H9 (cell line): ENCODE measurements around the gene STAC. TPM values are rescaled to one million over a fixed set of nuclear protein-coding genes. Genes with fewer than 3 reads are reported as not detected.

ENCODE experiments used
- DNase-seq: peaks from one replicate; pipeline ENCODE4 v3.0.0-alpha.2; 2017
- H2AFZ ChIP-seq: one replicate; pipeline ENCODE4 v1.6.1; 2013; ENCODE audit warnings: mild to moderate bottlenecking, low read length, control low read depth, moderate library complexity
- H2AK5ac ChIP-seq: 2 replicates; pipeline ENCODE4 v1.6.1; 2013; ENCODE audit warnings: low read length, control low read depth, mixed read lengths; ENCODE audit not compliant: insufficient read length
- H2BK120ac ChIP-seq: one replicate; pipeline ENCODE4 v1.6.1; 2013; ENCODE audit warnings: low read depth, mild to moderate bottlenecking, low read length, control low read depth, inconsistent platforms; ENCODE audit not compliant: poor library complexity, severe bottlenecking
- H2BK12ac ChIP-seq: 2 replicates; pipeline ENCODE4 v1.6.1; 2013; ENCODE audit warnings: low read length, control low read depth, mixed read lengths, low read depth; ENCODE audit not compliant: insufficient read length
- H2BK15ac ChIP-seq: 2 replicates; pipeline ENCODE4 v1.6.1; 2013; ENCODE audit warnings: low read depth, low read length, control low read depth
- H2BK20ac ChIP-seq: one replicate; pipeline ENCODE4 v1.6.1; 2013; ENCODE audit warnings: low read depth, mild to moderate bottlenecking, low read length, control low read depth, inconsistent platforms; ENCODE audit not compliant: poor library complexity, severe bottlenecking
- H2BK5ac ChIP-seq: 2 replicates; pipeline ENCODE4 v1.6.1; 2013; ENCODE audit warnings: low read length, control low read depth, mixed read lengths; ENCODE audit not compliant: insufficient read length
- H3K14ac ChIP-seq: 2 replicates; pipeline ENCODE4 v1.6.1; 2013; ENCODE audit warnings: low read length, control low read depth; ENCODE audit not compliant: insufficient read depth
- H3K18ac ChIP-seq: 2 replicates; pipeline ENCODE4 v1.6.1; 2013; ENCODE audit warnings: low read depth, mild to moderate bottlenecking, mixed read lengths, low read length, control low read depth; ENCODE audit not compliant: insufficient read length
- H3K23ac ChIP-seq: 2 replicates; pipeline ENCODE4 v1.6.1; 2013; ENCODE audit warnings: low read length, control low read depth, mixed read lengths, low read depth; ENCODE audit not compliant: insufficient read length
- H3K23me2 ChIP-seq: 2 replicates; pipeline ENCODE4 v1.6.1; 2013; ENCODE audit warnings: low read depth, mild to moderate bottlenecking, mixed read lengths, low read length, control low read depth; ENCODE audit not compliant: insufficient read length, poor library complexity, severe bottlenecking
- H3K27ac ChIP-seq: 2 replicates; pipeline ENCODE4 v1.5.1; 2013; ENCODE audit warnings: low read length, control low read depth, mixed read lengths, low read depth; ENCODE audit not compliant: insufficient read length
- H3K27me3 ChIP-seq: 2 replicates; pipeline ENCODE4 v1.6.1; 2013; ENCODE audit warnings: low read length, control low read depth, inconsistent platforms; ENCODE audit not compliant: insufficient read depth
- H3K4ac ChIP-seq: 2 replicates; pipeline ENCODE4 v1.6.1; 2013; ENCODE audit warnings: low read depth, mild to moderate bottlenecking, control low read depth, inconsistent platforms, low read length, moderate library complexity
- H3K4me1 ChIP-seq: 2 replicates; pipeline ENCODE4 v1.6.1; 2013; ENCODE audit warnings: low read length, control low read depth, inconsistent platforms; ENCODE audit not compliant: insufficient read depth
- H3K4me2 ChIP-seq: 2 replicates; pipeline ENCODE4 v1.6.1; 2013; ENCODE audit warnings: low read length, control low read depth, mixed read lengths; ENCODE audit not compliant: insufficient read length, insufficient read depth
- H3K56ac ChIP-seq: 2 replicates; pipeline ENCODE4 v1.6.1; 2013; ENCODE audit warnings: low read depth, mild to moderate bottlenecking, mixed read lengths, low read length, control low read depth; ENCODE audit not compliant: insufficient read length
- H3K79me1 ChIP-seq: 2 replicates; pipeline ENCODE4 v1.6.1; 2013; ENCODE audit warnings: low read depth, mild to moderate bottlenecking, moderate library complexity, low read length, control low read depth, inconsistent platforms; ENCODE audit not compliant: insufficient read depth, poor library complexity, severe bottlenecking
- H3K79me2 ChIP-seq: 2 replicates; pipeline ENCODE4 v1.6.1; 2013; ENCODE audit warnings: low read length, control low read depth, inconsistent platforms; ENCODE audit not compliant: insufficient read depth
- H3K9ac ChIP-seq: 2 replicates; pipeline ENCODE4 v1.6.1; 2013; ENCODE audit warnings: low read length, control low read depth, mixed read lengths; ENCODE audit not compliant: insufficient read length; ENCODE audit errors: extremely low read depth
- H3K9me3 ChIP-seq: one replicate; pipeline ENCODE4 v1.6.1; 2013; ENCODE audit warnings: low read depth, low read length, inconsistent platforms; ENCODE audit not compliant: control insufficient read depth
- H3T11ph ChIP-seq: one replicate; pipeline ENCODE4 v1.6.1; 2013; ENCODE audit warnings: mild to moderate bottlenecking, low read length, control low read depth, inconsistent platforms
- H4K20me1 ChIP-seq: one replicate; pipeline ENCODE4 v1.6.1; 2013; ENCODE audit not compliant: control insufficient read depth, insufficient read length, insufficient read depth
- H4K5ac ChIP-seq: 2 replicates; pipeline ENCODE4 v1.6.1; 2013; ENCODE audit warnings: low read depth, mild to moderate bottlenecking, mixed read lengths, low read length, control low read depth; ENCODE audit not compliant: insufficient read length
- H4K8ac ChIP-seq: replicated peaks from 2 replicates; pipeline ENCODE4 v1.6.1; 2013; ENCODE audit warnings: low read length, control low read depth, mixed read lengths, low read depth; ENCODE audit not compliant: insufficient read length
- H4K91ac ChIP-seq: 2 replicates; pipeline ENCODE4 v1.6.1; 2013; ENCODE audit warnings: low read depth, mild to moderate bottlenecking, moderate library complexity, mixed read lengths, low read length, control low read depth; ENCODE audit not compliant: insufficient read length
- H3K27ac Mint-ChIP-seq, 3 experiments: 2 replicates in 2 of 3; 3 replicates in 1 of 3; pipeline ENCODE4 v1.8.0; 2020 to 2021; ENCODE audit warnings: mixed read lengths in 3 of 3, mild to moderate bottlenecking in 1 of 3, moderate library complexity in 1 of 3
- H3K27me3 Mint-ChIP-seq: 2 replicates; pipeline ENCODE4 v1.8.0; 2021; ENCODE audit warnings: low read depth, mild to moderate bottlenecking, moderate library complexity, mixed read lengths
- H3K36me3 Mint-ChIP-seq, 3 experiments: 2 replicates in 2 of 3; 3 replicates in 1 of 3; pipeline ENCODE4 v1.8.0; 2020 to 2021; ENCODE audit warnings: low read depth in 3 of 3, mixed read lengths in 3 of 3; ENCODE audit not compliant: insufficient read depth in 1 of 3
- H3K4me1 Mint-ChIP-seq, 2 experiments: 2 replicates each; pipeline ENCODE4 v1.8.0; 2020; ENCODE audit warnings: mixed read lengths in 2 of 2
- H3K4me3 Mint-ChIP-seq, 2 experiments: 2 replicates in 1 of 2; 3 replicates in 1 of 2; pipeline ENCODE4 v1.8.0; 2020 to 2021; ENCODE audit warnings: mild to moderate bottlenecking in 2 of 2, mixed read lengths in 2 of 2, moderate library complexity in 1 of 2
- H3K9me3 Mint-ChIP-seq, 2 experiments: 2 replicates in 1 of 2; 3 replicates in 1 of 2; pipeline ENCODE4 v1.8.0; 2020; ENCODE audit warnings: mild to moderate bottlenecking in 2 of 2, mixed read lengths in 2 of 2, moderate library complexity in 1 of 2
- WGBS: extraction: QIAGEN DNeasy Blood & Tissue Kit; methylation state at CpG from one replicate; pipeline ENCODE4 v1.1.7; 2013; ENCODE audit warnings: missing lambda C conversion rate, low lambda C conversion rate, mixed read lengths; ENCODE audit not compliant: insufficient read length; ENCODE audit errors: extremely low coverage; 5-methylcytosine and 5-hydroxymethylcytosine counted together
- total RNA-seq: library from RNA; stranded (reverse); gene quantifications from 2 replicates; pipeline ENCODE4 v1.2.1, GENCODE V29; 2021
- TF ChIP-seq, protein P1 (sequence below): fragments of 200-600 bp; sonication (generic); conservative IDR thresholded peaks from 3 replicates; pipeline ENCODE4 v1.8.0; 2021; ENCODE audit warnings: antibody characterized with exemption, mild to moderate bottlenecking

The STAC gene
- total RNA-seq, 1 experiment from 2014 or later, result 3.0 TPM

DNA sequence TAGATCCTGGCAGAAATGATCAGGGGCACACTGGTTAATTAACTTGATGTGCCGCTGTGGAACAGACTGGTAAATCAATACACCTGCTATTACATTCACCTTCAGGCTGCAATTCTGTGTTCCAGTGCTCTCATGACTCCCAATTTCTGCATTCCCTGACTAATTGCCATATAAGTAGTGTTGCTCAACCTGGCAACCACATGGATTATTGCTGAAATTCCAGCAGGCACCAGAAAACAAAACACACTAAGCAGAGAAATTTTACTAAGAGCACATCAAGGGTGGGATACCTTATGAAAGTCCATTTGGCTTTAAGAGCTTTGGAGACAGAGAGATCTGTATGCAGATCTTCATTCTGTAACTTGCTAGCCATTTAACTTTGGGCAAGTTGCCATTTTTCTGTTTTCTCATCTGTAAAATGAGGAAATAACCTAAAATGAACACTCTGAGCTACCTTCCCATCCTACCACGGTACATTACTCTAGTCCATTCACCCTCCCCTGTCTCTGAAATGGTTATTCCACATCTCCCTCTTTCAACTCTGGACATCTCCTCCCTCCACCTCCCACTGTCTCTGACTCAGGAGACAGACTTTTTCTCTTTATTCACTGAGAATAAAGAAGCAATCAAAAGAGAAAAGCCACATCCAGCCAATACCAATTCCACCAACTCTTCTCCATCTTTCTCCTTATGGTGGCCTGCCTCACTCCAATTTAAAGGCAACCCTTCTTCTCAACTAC, 54.6 kb downstream of the STAC start:
- Histone ChIP-seq H4K5ac (no peak overlapping the region), H3K56ac (no peak overlapping the region), H2BK120ac (no peak overlapping the region), H3K4me1 (no peaks in the 10 kb centered on the region), H3K79me2 (no peaks in the 10 kb centered on the region), H3K27ac (no peak overlapping the region), H3K9me3 (no peaks in the 10 kb centered on the region), H4K91ac (no peak overlapping the region), H2BK20ac (no peak overlapping the region), H3K79me1 (no peaks in the 10 kb centered on the region), H2BK5ac (no peak overlapping the region), H2AFZ (no peak overlapping the region), H3K23me2 (no peaks in the 10 kb centered on the region), H2BK12ac (no peak overlapping the region), H3K27me3 (no peaks in the 10 kb centered on the region), H2BK15ac (no peak overlapping the region), H3K23ac (no peak overlapping the region), H4K20me1 (no peaks in the 10 kb centered on the region), H3T11ph (no peak overlapping the region), H3K14ac (no peak overlapping the region), H4K8ac (no peak overlapping the region), H3K9ac (no peak overlapping the region), H3K18ac (no peak overlapping the region), H3K4me2 (no peak overlapping the region), H3K4ac (no peak overlapping the region), H2AK5ac (no peak overlapping the region)
- TF ChIP-seq, protein P1, sequence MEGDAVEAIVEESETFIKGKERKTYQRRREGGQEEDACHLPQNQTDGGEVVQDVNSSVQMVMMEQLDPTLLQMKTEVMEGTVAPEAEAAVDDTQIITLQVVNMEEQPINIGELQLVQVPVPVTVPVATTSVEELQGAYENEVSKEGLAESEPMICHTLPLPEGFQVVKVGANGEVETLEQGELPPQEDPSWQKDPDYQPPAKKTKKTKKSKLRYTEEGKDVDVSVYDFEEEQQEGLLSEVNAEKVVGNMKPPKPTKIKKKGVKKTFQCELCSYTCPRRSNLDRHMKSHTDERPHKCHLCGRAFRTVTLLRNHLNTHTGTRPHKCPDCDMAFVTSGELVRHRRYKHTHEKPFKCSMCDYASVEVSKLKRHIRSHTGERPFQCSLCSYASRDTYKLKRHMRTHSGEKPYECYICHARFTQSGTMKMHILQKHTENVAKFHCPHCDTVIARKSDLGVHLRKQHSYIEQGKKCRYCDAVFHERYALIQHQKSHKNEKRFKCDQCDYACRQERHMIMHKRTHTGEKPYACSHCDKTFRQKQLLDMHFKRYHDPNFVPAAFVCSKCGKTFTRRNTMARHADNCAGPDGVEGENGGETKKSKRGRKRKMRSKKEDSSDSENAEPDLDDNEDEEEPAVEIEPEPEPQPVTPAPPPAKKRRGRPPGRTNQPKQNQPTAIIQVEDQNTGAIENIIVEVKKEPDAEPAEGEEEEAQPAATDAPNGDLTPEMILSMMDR, result no peak
- no peaks in the 10 kb centered on the region for H3K27me3 Mint-ChIP-seq
- no peaks in the 10 kb centered on the region for H3K4me1 Mint-ChIP-seq
- H3K4me3 Mint-ChIP-seq, result no peak overlapping the region
- H3K36me3 Mint-ChIP-seq, result no peaks in the 10 kb centered on the region
- no peak overlapping the region for H3K27ac Mint-ChIP-seq
- no peaks in the 10 kb centered on the region for H3K9me3 Mint-ChIP-seq
- no CpG with 5 or more reads among the region's 2 CpGs for WGBS
- no peak for DNase-seq
